GM21515 (cell line): ENCODE measurements around the gene CAPG.
"Not testable (repeated sequence)": the region's sequence is repeated elsewhere in the genome, so short reads cannot be mapped to it uniquely, and the experiment has no call there.

ENCODE experiments used
- ATAC-seq: cut with Tn5 transposase; IDR thresholded peaks from one replicate; pipeline ENCODE4 v1.9.1; 2021; ENCODE audit not compliant: unreplicated experiment

The CAPG gene

GRCh38 chr2:85409845-85410583, at the start of gene CAPG:
Gene CAPG (minus strand): TSS chr2:85410366. CDS start chr2:85402145, 8,221 bp downstream.
- ATAC-seq, result peak; percentile 54

- ATAC-seq, result no peak
These were observed 49.6 kb upstream of the CAPG start for GRCh38 chr2:85459771-85460170.

GRCh38 chr2:85458601-85459563, 48.7 kb upstream of the CAPG start:
- ATAC-seq, result no peak

- no peak for ATAC-seq
These were observed 47.7 kb upstream of the CAPG start for GRCh38 chr2:85457877-85458316.

GRCh38 chr2:85457043-85457442, 46.9 kb upstream of the CAPG start:
- ATAC-seq, result no peak

- ATAC-seq, result no peak
These were observed 45.5 kb upstream of the CAPG start for GRCh38 chr2:85455552-85456090.

- ATAC-seq, result no peak
These were observed 43.4 kb upstream of the CAPG start for GRCh38 chr2:85453571-85453970.

GRCh38 chr2:85452237-85452636, 42.1 kb upstream of the CAPG start:
- no peak for ATAC-seq

- no peak for ATAC-seq
These were observed 39.0 kb upstream of the CAPG start for GRCh38 chr2:85449214-85449588.

GRCh38 chr2:85448461-85449213, 38.5 kb upstream of the CAPG start:
- no peak for ATAC-seq

- no peak for ATAC-seq
These were observed 37.0 kb upstream of the CAPG start for GRCh38 chr2:85447222-85447585.

- no peak for ATAC-seq
These were observed 36.4 kb upstream of the CAPG start for GRCh38 chr2:85446296-85447221.

GRCh38 chr2:85445316-85446295, 35.4 kb upstream of the CAPG start:
- ATAC-seq, result no peak

- ATAC-seq, result no peak
These were observed 34.5 kb upstream of the CAPG start for GRCh38 chr2:85444629-85445172.

- ATAC-seq, result no peak
These were observed 31.7 kb upstream of the CAPG start for GRCh38 chr2:85441864-85442263.

- ATAC-seq, result no peak
These were observed 30.6 kb upstream of the CAPG start for GRCh38 chr2:85440729-85441128.

- no peak for ATAC-seq
These were observed 29.8 kb upstream of the CAPG start for GRCh38 chr2:85439986-85440385.

GRCh38 chr2:85439569-85439968, 29.4 kb upstream of the CAPG start:
- not testable (repeated sequence) for ATAC-seq
